Smooth muscle cell (in vitro differentiated cells): ENCODE measurements around the gene DNAJC27. TPM values are rescaled to one million over a fixed set of nuclear protein-coding genes. Genes with fewer than 3 reads are reported as not detected.

Experiments
- DNase-seq: peaks from one replicate; lab custom pipeline; 2025; ENCODE audit not compliant: unreplicated experiment; lab: John Stamatoyannopoulos, UW
- H2AFZ ChIP-seq: fragments of 200-600 bp; sonication (generic); 2 replicates; pipeline ENCODE4 v1.6.0; 2016; ENCODE audit warnings: antibody characterized with exemption, low read depth, mild to moderate bottlenecking
- H3F3A ChIP-seq: fragments of 200-600 bp; sonication (generic); 2 replicates; pipeline ENCODE4 v1.6.0; 2017; ENCODE audit warnings: antibody characterized with exemption, low read depth
- H3K27ac ChIP-seq: fragments of 200-600 bp; sonication (generic); 2 replicates; pipeline ENCODE4 v1.5.1; 2016; ENCODE audit warnings: low read depth, mild to moderate bottlenecking
- H3K27me3 ChIP-seq: fragments of 200-600 bp; sonication (generic); 2 replicates; pipeline ENCODE4 v1.6.1; 2016; ENCODE audit warnings: low read depth, mild to moderate bottlenecking
- H3K36me3 ChIP-seq: fragments of 200-600 bp; sonication (generic); 2 replicates; pipeline ENCODE4 v1.5.1; 2016; ENCODE audit warnings: low read depth
- H3K4me1 ChIP-seq: fragments of 200-600 bp; sonication (generic); 2 replicates; pipeline ENCODE4 v1.5.1; 2016; ENCODE audit warnings: low read depth
- H3K4me2 ChIP-seq: fragments of 200-600 bp; sonication (generic); 2 replicates; pipeline ENCODE4 v1.6.0; 2016; ENCODE audit warnings: mild to moderate bottlenecking
- H3K4me3 ChIP-seq: fragments of 200-600 bp; sonication (generic); 2 replicates; pipeline ENCODE4 v1.5.1; 2016; ENCODE audit warnings: mild to moderate bottlenecking
- H3K79me2 ChIP-seq: fragments of 200-600 bp; sonication (generic); 2 replicates; pipeline ENCODE4 v1.6.0; 2016; ENCODE audit warnings: low read depth, mild to moderate bottlenecking
- H3K9ac ChIP-seq: fragments of 200-600 bp; sonication (generic); 2 replicates; pipeline ENCODE4 v1.6.0; 2016; ENCODE audit warnings: low read depth
- H3K9me3 ChIP-seq: fragments of 200-600 bp; sonication (generic); replicated peaks from 2 replicates; pipeline ENCODE4 v1.5.1; 2016; ENCODE audit warnings: low read depth
- H4K20me1 ChIP-seq: fragments of 200-600 bp; sonication (generic); 2 replicates; pipeline ENCODE4 v1.6.0; 2016; ENCODE audit warnings: low read depth
- WGBS: methylation state at CpG from one replicate; pipeline ENCODE4 v1.1.7; 2016; ENCODE audit warnings: low lambda C conversion rate; 5-methylcytosine and 5-hydroxymethylcytosine counted together
- polyA plus RNA-seq: library from polyadenylated mRNA; unstranded; fragments of >200 nt; fragmentation: Nextera tagmentation; extraction: Ambion mirVana; gene quantifications from 2 replicates; pipeline ENCODE4 v1.2.1, GENCODE V29; 2016
- total RNA-seq: library from RNA; depleted of rRNA; stranded (reverse); fragments of >200 nt; gene quantifications from 2 replicates; pipeline ENCODE4 v1.2.3, GENCODE V29; 2014
- TF ChIP-seq, protein P1 (sequence below): fragments of 200-600 bp; sonication (generic); IDR thresholded peaks from 2 replicates; pipeline ENCODE4 v1.5.1; 2017; ENCODE audit warnings: borderline replicate concordance, mild to moderate bottlenecking, antibody characterized with exemption; ENCODE audit not compliant: insufficient read depth, poor library complexity, severe bottlenecking

Gene DNAJC27
- total and polyA plus RNA-seq, 2 experiments from 2014 or later, result 1.4 to 4.4 TPM

DNA sequence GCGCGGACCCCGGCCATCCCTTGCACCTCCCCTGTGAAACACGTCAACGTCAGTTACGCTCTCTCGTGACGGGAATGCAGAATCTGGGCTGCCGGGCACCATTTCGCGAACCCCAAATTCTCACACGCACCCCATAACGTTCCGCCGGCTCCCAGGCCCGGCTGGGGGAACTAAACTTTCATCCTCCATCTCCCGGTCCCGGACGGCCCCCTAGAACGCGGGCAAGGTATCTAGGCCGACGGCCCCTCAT lies 544 bp downstream of the DNAJC27 start:
- under 1% methylated on average over 14 of the region's 23 CpGs for WGBS
- Histone ChIP-seq H3K27me3 (no peaks in the 10 kb centered on the region), H3K9ac (peak overlapping the region; percentile 98)

DNA sequence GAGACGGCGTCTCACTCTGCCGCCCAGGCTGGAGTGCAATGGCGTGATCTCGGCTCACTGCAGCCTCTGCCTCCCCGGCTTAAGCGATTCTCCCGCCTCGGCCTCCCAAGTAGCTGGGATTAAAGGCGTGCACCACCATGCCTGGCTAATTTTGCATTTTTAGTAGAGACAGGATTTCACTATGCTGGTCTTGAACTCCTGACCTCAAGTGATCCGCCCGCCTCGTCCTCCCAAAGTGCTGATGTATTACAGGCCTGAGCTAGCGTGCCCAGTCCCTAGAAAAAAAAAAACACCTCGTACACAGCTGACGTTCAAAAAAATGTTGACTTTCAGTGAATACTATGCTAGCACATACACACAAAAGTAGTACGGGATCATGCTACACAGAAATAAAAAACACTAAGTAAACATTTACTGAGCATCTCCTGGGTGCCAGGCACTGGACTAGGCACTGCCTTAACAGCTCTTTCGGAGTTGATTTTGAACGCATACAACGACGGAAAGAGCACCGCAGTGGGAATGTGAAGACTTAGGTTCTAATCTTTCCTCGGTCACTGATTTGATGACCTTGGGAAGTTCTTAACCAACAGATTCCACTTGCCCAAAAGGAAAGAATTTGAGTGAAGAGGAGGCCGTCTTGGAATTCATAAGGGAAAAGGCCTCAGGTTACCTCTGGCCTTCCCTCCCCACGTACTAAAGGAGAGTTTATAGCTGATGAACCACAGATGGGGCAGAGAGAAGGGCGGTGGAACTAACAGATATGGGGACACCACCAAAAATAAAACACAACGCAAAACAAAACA lies 1.1 kb downstream of the DNAJC27 start:
- H3K27ac ChIP-seq, result peak overlapping the region; percentile 99
- no peaks in the 10 kb centered on the region for H3K9me3 ChIP-seq
- peaks cover 4% of the 10 kb centered on the region for H3K36me3 ChIP-seq
- H3K79me2 ChIP-seq, result peaks cover 31% of the 10 kb centered on the region
- H3K4me1 ChIP-seq, result peaks cover 6% of the 10 kb centered on the region
- no peaks in the 10 kb centered on the region for H4K20me1 ChIP-seq
- peak overlapping the region; percentile 100 for H2AFZ ChIP-seq
- no peaks in the 10 kb centered on the region for H3K27me3 ChIP-seq
- TF ChIP-seq, protein P1, sequence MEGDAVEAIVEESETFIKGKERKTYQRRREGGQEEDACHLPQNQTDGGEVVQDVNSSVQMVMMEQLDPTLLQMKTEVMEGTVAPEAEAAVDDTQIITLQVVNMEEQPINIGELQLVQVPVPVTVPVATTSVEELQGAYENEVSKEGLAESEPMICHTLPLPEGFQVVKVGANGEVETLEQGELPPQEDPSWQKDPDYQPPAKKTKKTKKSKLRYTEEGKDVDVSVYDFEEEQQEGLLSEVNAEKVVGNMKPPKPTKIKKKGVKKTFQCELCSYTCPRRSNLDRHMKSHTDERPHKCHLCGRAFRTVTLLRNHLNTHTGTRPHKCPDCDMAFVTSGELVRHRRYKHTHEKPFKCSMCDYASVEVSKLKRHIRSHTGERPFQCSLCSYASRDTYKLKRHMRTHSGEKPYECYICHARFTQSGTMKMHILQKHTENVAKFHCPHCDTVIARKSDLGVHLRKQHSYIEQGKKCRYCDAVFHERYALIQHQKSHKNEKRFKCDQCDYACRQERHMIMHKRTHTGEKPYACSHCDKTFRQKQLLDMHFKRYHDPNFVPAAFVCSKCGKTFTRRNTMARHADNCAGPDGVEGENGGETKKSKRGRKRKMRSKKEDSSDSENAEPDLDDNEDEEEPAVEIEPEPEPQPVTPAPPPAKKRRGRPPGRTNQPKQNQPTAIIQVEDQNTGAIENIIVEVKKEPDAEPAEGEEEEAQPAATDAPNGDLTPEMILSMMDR, result no peak
- no peaks in the 10 kb centered on the region for H3F3A ChIP-seq
- H3K4me2 ChIP-seq, result peak overlapping the region; percentile 99
- WGBS, result 69% methylated on average over 27 of the region's 27 CpGs
- peak overlapping the region; percentile 98 for H3K9ac ChIP-seq
- DNase-seq, result no peak
- H3K4me3 ChIP-seq, result peak overlapping the region; percentile 94

More for the DNA sequence above, 544 bp downstream of the DNAJC27 start:
- Histone ChIP-seq H3K27ac (peak overlapping the region; percentile 99), H4K20me1 (no peaks in the 10 kb centered on the region), H3K9me3 (no peaks in the 10 kb centered on the region), H3F3A (no peaks in the 10 kb centered on the region), H3K4me1 (peaks cover 6% of the 10 kb centered on the region), H3K4me2 (peak overlapping the region; percentile 99), H3K4me3 (peak overlapping the region; percentile 94), H2AFZ (peak overlapping the region; percentile 100), H3K36me3 (no peaks in the 10 kb centered on the region), H3K79me2 (peaks cover 31% of the 10 kb centered on the region)
- TF ChIP-seq, protein P1, result no peak
- no peak for DNase-seq

DNA sequence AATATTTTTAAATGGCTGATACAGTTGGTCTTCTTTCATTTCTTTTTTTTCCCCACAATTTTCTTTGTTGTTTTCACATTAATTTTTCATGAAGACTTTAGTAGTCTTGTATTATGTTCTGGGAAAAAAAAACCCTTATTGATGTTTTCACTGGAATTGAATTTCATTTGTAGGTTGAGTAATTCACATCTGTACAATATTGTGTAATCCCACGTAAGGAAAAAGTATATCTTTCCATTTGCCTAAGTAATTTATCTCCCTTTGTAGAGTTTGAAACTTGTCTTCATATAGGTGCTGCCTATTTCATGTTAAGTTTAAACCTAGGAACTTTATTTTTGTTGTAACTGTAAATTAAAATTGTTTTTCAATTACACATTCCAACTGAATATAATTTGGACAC lies 2.0 kb downstream of the DNAJC27 start:
- no peaks in the 10 kb centered on the region for H4K20me1 ChIP-seq
- H3K4me1 ChIP-seq, result peaks cover 6% of the 10 kb centered on the region
- 85% methylated on average over 1 of the region's 1 CpG for WGBS
- no peak for DNase-seq
- H3K9me3 ChIP-seq, result no peaks in the 10 kb centered on the region
- no peak overlapping the region for H3K9ac ChIP-seq
- H3K4me2 ChIP-seq, result no peak overlapping the region
- no peaks in the 10 kb centered on the region for H3K27me3 ChIP-seq
- peaks cover 5% of the 10 kb centered on the region for H3K36me3 ChIP-seq
- peaks cover 31% of the 10 kb centered on the region for H3K79me2 ChIP-seq
- TF ChIP-seq, protein P1, result no peak
- H3K27ac ChIP-seq, result no peak overlapping the region
- H3F3A ChIP-seq, result no peaks in the 10 kb centered on the region
- H3K4me3 ChIP-seq, result no peak overlapping the region
- H2AFZ ChIP-seq, result no peak overlapping the region

DNA sequence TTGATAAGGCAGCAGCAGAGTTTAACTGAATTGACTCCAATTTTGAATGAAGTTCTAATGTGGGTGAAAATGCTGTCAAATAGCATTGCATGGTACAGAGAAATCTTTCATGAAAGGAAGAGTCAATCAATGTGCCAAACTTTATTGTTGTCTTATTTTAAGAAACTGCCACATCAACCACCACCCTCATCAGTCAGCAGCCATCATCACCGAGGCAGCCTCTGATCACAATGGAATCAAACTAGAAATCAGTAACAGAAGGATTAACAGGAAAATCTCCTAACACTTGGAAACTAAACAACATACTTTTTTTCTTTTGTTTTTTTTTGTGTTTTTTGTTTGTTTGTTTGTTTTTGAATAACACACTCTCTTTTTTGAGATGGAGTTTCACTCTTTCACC lies 9.9 kb downstream of the DNAJC27 start:
- no peak overlapping the region for H3K4me2 ChIP-seq
- no peaks in the 10 kb centered on the region for H3K27me3 ChIP-seq
- H3K36me3 ChIP-seq, result peaks cover 30% of the 10 kb centered on the region
- H3K9me3 ChIP-seq, result no peaks in the 10 kb centered on the region
- H3K4me1 ChIP-seq, result no peaks in the 10 kb centered on the region
- H2AFZ ChIP-seq, result no peak overlapping the region
- no peak for DNase-seq
- H3K27ac ChIP-seq, result no peak overlapping the region
- H3K79me2 ChIP-seq, result no peaks in the 10 kb centered on the region
- no peak overlapping the region for H3K4me3 ChIP-seq
- no peaks in the 10 kb centered on the region for H3F3A ChIP-seq
- 98% methylated on average over 1 of the region's 1 CpG for WGBS
- no peak overlapping the region for H3K9ac ChIP-seq
- TF ChIP-seq, protein P1, result no peak
- no peaks in the 10 kb centered on the region for H4K20me1 ChIP-seq
